GM12891 (cell line): ENCODE measurements around the gene PPT2.

Experiments used
- DNase-seq: peaks from one replicate; pipeline ENCODE4 v3.0.0; 2011; ENCODE audit warnings: low spot score; ENCODE audit not compliant: insufficient read length
- FAIRE-seq: peaks from 2 replicates; lab custom pipeline; 2011; peaks lifted over from hg19 to GRCh38; lab: Jason Lieb, UNC
- PAX5 ChIP-seq: IDR thresholded peaks from 2 replicates; pipeline ENCODE4 v1.6.1; 2011; ENCODE audit warnings: low read length, moderate library complexity, mild to moderate bottlenecking; ENCODE audit not compliant: insufficient read depth, severe bottlenecking
- POLR2A ChIP-seq: IDR thresholded peaks from 2 replicates; pipeline ENCODE4 v1.6.1; 2011; ENCODE audit warnings: low read depth, low read length, control low read depth
- POLR2AphosphoS5 ChIP-seq: IDR thresholded peaks from 2 replicates; pipeline ENCODE4 v1.6.1; 2011; ENCODE audit warnings: low read depth, low read length, control low read depth
- POU2F2 ChIP-seq: IDR thresholded peaks from 2 replicates; pipeline ENCODE4 v1.6.1; 2011; ENCODE audit warnings: low read depth, mild to moderate bottlenecking, control low read depth, low read length, moderate library complexity
- SPI1 ChIP-seq: IDR thresholded peaks from 2 replicates; pipeline ENCODE4 v1.6.1; 2011; ENCODE audit warnings: low read depth, low read length, control low read depth
- TAF1 ChIP-seq: IDR thresholded peaks from 2 replicates; pipeline ENCODE4 v1.6.1; 2011; ENCODE audit warnings: low read depth, low read length, control low read depth

The PPT2 gene

GRCh38 chr6:32164295-32164694, 10.4 kb downstream of the PPT2 start, which contains the start of gene EGFL8:
Gene EGFL8 (plus strand): TSS chr6:32164595. CDS start chr6:32166166, 1,571 bp downstream.
- FAIRE-seq (no peak), DNase-seq (no peak)
- TF ChIP-seq SPI1, result no peak
- no peak for TF ChIP-seq TAF1
- TF ChIP-seq POLR2A, result no peak
- no peak for TF ChIP-seq POLR2AphosphoS5
- TF ChIP-seq POU2F2, result no peak
- TF ChIP-seq PAX5, result no peak

GRCh38 chr6:32166411-32167061, 12.6 kb downstream of the PPT2 start:
- TF ChIP-seq POU2F2 (no peak), PAX5 (no peak), SPI1 (no peak), TAF1 (no peak), POLR2AphosphoS5 (no peak), POLR2A (no peak)
- no peak for FAIRE-seq

GRCh38 chr6:32167154-32167760, 13.3 kb downstream of the PPT2 start:
- no peak for FAIRE-seq
- TF ChIP-seq POU2F2 (no peak), PAX5 (no peak), POLR2A (no peak), POLR2AphosphoS5 (no peak), TAF1 (no peak), SPI1 (no peak)
- no peak for DNase-seq

More at GRCh38 chr6:32166411-32167061, 12.6 kb downstream of the PPT2 start:
- no peak for DNase-seq

GRCh38 chr6:32167761-32168262, 13.9 kb downstream of the PPT2 start:
- no peak for DNase-seq
- no peak for FAIRE-seq

GRCh38 chr6:32168350-32168749, 14.4 kb downstream of the PPT2 start:
- FAIRE-seq (no peak), DNase-seq (no peak)
- no peak for TF ChIP-seq SPI1
- no peak for TF ChIP-seq PAX5
- TF ChIP-seq TAF1, result no peak
- TF ChIP-seq POU2F2, result no peak
- TF ChIP-seq POLR2AphosphoS5, result no peak
- TF ChIP-seq POLR2A, result no peak

More at GRCh38 chr6:32167761-32168262, 13.9 kb downstream of the PPT2 start:
- TF ChIP-seq POLR2AphosphoS5 (no peak), POLR2A (no peak), POU2F2 (no peak)

GRCh38 chr6:32168807-32169591, 15.1 kb downstream of the PPT2 start:
- FAIRE-seq (no peak), DNase-seq (no peak)
- no peak for TF ChIP-seq SPI1
- no peak for TF ChIP-seq POLR2A

GRCh38 chr6:32170294-32170693, 16.4 kb downstream of the PPT2 start:
- no peak for TF ChIP-seq PAX5
- no peak for TF ChIP-seq POLR2AphosphoS5
- no peak for TF ChIP-seq TAF1
- no peak for TF ChIP-seq POU2F2
- no peak for TF ChIP-seq POLR2A
- FAIRE-seq, result no peak
- DNase-seq, result no peak

GRCh38 chr6:32171234-32171633, 17.3 kb downstream of the PPT2 start:
- DNase-seq (no peak), FAIRE-seq (no peak)
- no peak for TF ChIP-seq PAX5
- no peak for TF ChIP-seq POU2F2
- no peak for TF ChIP-seq POLR2AphosphoS5

- no peak for DNase-seq
- TF ChIP-seq POU2F2 (no peak), POLR2AphosphoS5 (no peak), SPI1 (0 out of 2 replicates have a peak, but pooled peaks have one; percentile 3), TAF1 (no peak), PAX5 (no peak), POLR2A (no peak)
- no peak for FAIRE-seq
Observed at GRCh38 chr6:32173051-32173727, 19.2 kb downstream of the PPT2 start.

- TF ChIP-seq POLR2AphosphoS5, result no peak
- no peak for TF ChIP-seq PAX5
- no peak for TF ChIP-seq SPI1
- TF ChIP-seq POLR2A, result no peak
- no peak for TF ChIP-seq TAF1
- no peak for TF ChIP-seq POU2F2
- DNase-seq (no peak), FAIRE-seq (no peak)
Observed at GRCh38 chr6:32174416-32174815, 20.5 kb downstream of the PPT2 start.
